HG02852 (cell line): ENCODE data around the gene AMPH.

Experiments used
- ATAC-seq: cut with Tn5 transposase; IDR thresholded peaks from one replicate; pipeline ENCODE4 v1.9.1; 2021; ENCODE audit warnings: mild to moderate bottlenecking, moderate library complexity; ENCODE audit not compliant: unreplicated experiment

AMPH gene

GRCh38 chr7:38630720-38631673 is at the start of gene AMPH:
Gene AMPH (minus strand): TSS chr7:38631373. CDS start chr7:38631351, 22 bp downstream.
- ATAC-seq, result no peak

GRCh38 chr7:38679419-38679818 is 48.2 kb upstream of the AMPH start:
- ATAC-seq, result no peak

GRCh38 chr7:38678698-38679054 is 47.5 kb upstream of the AMPH start:
- no peak for ATAC-seq

DNA sequence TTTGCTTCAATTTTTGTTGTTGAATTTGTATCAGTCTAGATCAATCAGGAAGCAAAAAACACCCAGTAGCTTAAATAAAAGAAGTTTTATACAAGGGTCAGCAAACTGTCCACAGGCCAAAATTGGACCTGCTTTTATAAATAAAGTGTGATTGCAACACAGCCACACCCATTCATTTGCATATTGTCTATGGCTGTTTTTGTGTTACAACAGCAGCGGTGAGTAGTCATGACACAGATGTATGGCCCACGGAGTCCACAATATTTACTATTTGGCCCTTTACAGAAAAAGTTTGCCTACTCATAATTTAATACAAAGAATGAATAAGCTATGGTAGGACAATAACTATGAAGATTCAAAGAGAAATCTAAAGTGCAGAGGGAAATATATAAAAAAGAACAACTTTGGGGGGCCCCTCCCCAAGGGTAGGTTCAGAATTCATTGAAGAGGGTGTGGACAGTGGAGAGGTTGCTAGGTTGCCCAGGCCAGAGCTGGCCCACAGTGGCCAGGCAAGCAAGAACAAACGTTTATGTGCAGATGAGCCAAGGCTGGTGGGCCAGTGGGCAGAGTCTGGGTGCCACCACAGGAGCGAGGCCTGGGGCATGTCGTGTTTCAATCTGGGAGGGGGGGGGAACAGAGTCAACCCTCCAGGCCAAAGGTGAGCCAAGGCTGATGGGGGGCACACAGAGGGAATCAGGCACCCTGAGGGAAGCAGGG is 47.0 kb upstream of the AMPH start:
- ATAC-seq, result no peak

DNA sequence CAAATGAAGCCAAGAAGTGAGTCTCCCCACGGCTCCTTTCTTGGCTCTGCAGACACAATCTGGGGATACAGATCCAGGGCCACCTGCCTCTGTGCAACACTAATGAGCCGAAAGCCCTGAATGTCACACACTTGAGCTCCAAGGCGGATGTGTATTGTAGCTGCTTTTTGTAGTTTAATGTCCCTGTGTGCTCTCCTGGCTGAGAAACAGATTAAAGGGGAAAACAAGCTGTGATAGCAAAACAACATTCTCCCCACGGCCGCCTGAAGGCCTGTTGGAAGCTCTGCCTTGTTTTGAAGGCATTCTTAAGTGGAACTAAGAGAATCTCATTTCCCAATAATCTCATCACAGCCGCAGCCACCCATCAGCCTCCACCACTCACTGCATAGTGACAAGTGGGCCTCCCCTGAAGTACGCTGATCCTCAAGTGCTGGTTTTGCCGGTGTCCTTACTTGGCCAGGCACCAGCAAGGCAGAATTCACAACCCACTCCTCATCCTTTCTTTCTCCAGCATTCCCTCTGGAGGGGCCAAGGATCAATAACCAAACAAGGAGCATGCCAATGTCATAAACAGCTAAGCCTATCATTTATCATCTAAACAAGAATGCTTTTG is 44.4 kb upstream of the AMPH start:
- no peak for ATAC-seq

- ATAC-seq, result no peak
Observed at GRCh38 chr7:38674513-38674912, 43.3 kb upstream of the AMPH start.

- no peak for ATAC-seq
Observed at GRCh38 chr7:38673795-38674194, 42.6 kb upstream of the AMPH start.

GRCh38 chr7:38671911-38672905 is 41.0 kb upstream of the AMPH start:
- no peak for ATAC-seq

DNA sequence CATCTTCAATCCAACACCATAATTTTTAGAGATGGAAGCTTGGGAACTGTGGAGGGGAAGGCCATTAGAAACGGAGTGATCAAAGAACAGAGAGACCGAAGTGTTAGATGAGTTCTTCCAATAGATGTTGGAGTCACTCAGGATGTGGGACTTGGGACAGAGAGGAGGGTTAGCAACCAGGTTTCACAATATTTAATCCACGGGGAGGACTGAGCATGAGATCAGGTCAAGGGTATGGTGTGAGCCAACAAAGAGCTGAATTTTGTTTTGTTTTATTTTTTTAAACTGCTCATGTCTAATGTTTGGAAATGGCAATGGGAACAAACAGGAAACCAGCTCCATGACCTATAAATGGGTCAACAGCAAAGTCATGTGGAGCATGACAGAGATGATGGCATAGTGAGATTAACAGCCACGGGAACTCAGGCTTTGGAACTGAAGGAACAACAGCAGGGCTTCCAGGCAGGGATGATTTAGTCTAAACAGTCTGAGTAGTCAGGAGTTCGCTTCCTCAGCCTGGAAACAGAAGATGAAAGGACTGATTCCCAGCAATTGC is 38.9 kb upstream of the AMPH start:
- no peak for ATAC-seq

DNA sequence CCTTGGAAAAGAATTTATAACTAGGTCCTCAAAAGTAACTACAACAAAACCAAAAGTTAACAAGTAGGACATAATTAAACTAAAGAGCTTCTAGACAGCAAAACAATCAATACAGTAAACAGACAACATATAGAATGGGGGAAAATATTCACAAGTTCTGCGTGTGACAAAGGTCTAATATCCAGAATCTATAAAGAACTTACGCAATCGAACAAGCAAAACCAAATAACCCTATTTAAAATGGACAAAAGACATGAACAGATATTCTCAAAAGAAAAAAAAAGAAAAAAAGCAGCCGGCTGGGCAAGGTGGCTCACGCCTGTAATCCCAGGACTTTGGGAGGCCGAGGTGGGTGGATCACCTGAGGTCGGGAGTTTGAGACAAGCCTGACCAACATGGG is 33.8 kb upstream of the AMPH start:
- no peak for ATAC-seq

DNA sequence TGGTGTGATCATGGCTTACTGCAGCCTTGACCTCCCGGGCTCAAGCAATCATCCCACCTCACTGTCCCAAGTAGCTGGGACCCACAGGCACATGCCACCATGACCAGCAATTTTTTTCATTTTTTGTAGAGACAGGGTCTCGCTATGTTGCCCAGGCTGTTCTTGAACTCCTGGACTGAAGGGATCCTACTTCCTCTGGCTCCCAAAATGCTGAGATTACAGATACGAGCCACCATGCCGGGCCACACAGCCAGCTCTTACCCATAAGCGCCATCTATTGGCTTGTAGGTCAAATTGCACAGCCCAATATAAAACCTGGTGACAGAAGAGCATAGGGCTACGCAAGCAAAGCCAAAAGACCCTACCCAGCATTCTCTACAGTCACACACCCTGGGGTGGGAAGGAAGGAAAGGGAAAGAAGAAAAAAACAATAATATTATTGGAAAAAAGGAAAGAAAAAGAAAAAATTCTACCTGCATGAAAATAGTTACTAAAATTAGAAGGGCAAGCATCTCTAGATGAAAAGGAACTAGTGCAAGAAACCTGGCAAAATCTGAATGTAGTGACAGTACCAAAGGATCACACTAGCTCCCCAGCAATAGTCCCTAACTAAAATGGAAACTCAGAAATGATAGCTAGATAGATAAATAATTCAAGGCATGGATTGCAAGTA is 29.4 kb upstream of the AMPH start:
- ATAC-seq, result peak; percentile 88

- no peak for ATAC-seq
Observed at GRCh38 chr7:38659931-38660330, 28.8 kb upstream of the AMPH start.

DNA sequence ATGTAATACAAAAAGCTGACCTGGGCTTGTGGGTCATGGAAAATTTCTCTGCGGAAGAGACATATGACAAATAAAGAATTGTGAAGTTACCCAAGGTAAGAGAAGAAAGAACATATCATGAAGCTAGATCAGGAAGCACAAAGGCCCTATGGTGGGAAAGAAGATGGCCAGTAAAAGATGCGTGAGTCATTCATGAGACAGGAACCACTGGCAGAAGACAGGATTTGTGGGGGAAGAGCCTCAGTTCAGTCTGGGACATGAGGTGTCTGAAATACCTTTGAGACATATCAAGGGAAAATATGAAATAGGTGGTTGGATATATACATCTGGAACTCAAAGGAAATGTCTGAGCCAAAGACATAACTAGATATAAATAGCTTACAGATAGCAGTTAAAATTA is 27.7 kb upstream of the AMPH start:
- no peak for ATAC-seq

DNA sequence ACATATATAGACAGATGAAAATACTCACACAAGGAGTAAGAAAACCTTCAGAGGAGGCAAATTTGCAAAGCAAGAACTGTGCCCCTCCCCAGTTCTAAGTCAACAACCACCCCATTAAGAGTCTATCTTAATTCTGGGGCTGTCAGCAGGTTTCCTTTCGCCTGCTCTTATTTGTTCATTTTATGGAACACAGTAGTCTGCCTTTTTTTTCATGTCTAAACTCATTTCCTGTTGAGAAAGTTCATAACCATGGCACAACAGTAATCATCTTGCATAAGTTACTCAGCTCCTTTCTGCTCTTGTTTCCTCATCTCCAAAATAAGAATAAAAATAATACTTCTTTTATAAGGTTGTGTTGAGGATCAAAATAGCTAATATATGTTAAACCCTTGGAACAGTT is 25.8 kb upstream of the AMPH start:
- ATAC-seq, result no peak

DNA sequence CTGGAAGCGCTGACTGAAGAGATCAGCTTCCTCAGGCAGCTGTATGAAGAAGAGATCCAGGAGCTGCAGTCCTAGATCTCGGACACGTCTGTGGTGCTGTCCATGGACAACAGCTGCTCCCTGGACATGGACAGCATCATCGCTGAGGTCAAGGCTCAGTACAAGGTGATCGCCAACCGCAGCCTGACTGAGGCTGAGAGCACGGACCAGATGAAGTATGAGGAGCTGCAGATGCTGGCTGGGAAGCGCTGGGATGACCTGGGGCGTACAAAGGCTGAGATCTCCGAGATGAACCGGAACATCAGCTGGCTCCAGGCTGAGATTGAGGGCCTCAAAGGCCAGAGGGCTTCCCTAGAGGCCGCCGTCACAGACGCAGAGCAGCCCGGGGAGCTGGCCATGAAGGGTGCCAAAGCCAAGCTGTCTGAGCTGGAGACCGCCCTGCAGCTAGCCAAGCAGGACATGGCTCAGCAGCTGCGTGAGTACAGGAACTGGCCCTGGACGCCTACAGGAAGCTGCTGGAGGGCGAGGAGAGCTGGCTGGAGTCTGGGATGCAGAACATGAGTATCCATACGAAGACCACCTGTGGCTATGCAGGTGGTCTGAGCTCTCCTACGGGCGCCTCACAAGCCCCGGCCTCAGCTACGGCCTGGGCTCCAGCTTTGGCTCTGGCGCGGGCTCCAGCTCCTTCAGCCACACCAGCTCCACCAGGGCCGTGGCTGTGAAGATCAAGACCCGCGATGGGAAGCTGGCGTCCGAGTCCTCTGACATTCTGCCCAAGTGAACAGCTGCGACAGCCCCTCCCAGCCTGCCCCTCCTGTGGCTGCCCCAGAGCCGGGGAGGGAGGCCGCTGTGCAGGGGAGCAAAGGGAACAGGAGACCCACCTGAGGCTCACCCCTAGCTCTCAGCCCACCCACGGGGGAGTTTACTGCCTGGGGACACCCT is 24.9 kb upstream of the AMPH start:
- no peak for ATAC-seq

DNA sequence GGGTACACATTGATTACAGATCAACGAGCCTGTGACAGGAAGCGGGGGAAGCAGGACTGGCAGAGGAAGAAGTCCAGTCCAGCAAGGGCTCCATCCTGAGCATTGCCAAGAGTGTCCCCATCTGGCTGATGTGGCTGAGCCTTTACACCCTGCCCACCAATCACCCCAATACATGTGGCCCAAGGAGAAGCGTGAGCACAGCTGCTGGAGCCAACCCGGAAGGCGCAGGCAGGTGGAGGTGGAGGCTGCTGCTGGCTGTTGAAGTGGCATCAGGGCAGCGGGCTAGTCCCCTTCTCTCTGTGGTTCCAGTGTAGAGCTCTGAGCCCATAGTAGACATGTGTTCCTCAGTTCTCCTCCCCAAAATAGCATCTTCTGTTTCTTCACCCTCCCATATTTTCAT is 6.8 kb upstream of the AMPH start:
- no peak for ATAC-seq

GRCh38 chr7:38632411-38632810 is 1.2 kb upstream of the AMPH start:
- no peak for ATAC-seq

- no peak for ATAC-seq
Observed at GRCh38 chr7:38629651-38630510, 1.3 kb downstream of the AMPH start.
